Activated naive CD4-positive, alpha-beta T cell (primary cell): ENCODE measurements around the gene C2CD4D.

Source experiments
- DNase-seq, 4 experiments: peaks; one replicate each; lab custom pipeline; 2025; lab: John Stamatoyannopoulos, UW

The C2CD4D gene

DNA sequence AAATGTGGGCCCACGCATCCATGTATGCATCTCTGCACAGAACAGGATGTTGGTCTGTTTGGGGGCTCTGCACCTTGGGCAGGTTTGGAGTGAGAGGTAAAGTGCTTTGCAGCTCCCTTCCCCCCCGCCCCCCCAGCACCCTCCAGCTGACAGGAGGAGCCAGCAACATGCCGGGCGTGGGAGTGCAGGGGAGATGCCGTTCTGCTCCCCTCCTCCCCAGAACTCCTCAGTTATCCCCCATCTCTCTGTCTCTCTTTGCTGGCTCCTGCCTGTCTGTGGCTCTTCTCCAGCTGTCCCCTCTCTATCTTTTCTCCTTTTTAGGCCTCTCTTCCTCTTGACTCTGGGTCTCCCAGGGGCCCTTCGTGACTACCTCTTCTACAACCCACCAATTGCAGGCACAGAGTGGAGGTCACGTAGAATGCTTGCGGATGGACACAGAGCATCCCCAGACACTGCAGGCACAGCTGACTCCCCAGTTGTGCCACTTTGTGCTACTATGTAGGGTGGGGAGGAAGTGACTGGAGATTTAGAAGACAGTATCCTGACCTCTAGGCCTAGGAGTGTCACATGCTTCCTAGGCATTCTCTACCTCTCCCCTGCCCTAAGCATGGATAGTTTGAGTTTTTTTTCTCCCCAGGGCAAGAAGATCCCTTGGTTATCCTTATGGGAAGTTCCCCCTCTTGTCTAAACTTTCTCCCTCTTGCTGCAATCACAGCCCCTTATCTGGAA is 6.3 kb downstream of the C2CD4D start:
- DNase-seq, result no peak

DNA sequence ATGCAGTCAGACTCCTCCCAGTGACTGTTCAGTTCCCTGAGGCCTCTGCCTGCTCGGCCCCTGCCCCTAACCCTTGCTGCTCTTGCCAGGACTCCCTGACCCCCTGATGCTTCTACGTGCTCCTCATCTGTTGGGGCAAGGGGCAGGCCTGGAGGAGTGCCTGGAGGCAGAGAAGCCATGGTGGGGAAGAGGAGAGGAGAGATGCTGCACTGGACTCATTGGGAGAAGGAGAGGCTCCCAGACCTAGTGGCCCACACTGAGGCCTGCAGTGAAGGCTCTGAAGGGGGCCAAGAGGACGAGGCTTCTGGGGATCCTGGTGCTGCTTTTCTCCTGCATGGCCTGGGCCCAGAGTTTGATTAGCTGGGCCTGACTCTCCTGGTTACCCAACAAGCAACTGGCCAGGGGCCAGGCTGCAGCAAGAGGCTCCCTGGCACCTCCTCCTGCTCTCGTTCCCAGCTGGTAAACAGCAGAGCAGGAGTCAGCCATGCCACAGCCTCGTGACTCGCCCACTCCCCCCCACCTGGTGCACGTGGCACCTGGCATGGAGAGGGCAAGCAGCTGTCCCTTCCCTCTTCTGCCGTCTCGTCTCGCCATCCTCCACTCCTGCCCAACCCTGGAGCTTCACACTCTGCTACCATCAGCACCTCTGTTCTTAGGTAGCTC is 7.2 kb downstream of the C2CD4D start:
- no peak for DNase-seq

DNA sequence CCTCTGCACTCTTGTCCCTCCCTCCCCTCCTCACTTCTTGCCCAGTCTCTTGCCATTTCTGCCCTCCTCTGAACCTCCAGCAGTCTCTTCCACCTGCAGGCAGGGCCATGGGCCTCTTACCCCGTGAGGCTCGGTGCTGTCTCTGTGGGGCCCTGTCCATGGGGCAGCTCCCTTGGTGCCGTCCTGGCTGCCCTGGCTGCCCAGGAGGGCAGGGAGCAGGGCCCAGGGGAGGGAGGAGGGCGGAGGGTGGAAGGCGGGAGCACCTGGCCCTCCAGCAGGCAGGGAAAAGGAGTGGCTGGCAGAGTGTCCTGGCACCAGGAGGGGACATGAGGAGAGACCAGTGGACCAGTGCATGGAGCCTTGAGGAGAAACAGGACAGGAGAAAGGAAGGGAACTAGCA is 8.0 kb downstream of the C2CD4D start, which contains the start of gene RORC:
TSS of gene RORC (minus strand) at position 198 of the 400 bp plus-strand sequence. CDS start at position 160, 38 bp downstream.
- DNase-seq, result no peak

DNA sequence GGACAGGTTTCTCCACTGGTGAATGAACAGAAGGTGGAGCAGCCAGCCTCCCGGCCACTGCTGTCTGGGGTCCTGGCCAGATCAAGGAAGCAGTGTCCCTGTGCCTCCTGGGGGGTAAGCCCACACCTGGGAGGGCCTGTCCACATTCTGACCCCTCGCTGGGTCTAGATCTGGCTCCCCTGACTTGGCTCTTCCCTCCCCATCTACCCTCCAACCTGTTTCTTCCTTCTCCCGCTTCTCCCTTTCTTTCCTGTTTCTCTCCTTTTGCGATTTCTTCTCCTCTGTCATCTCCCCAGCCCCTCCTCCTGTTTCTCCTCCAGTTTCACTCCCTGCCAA is 8.4 kb downstream of the C2CD4D start:
- DNase-seq, result no peak

DNA sequence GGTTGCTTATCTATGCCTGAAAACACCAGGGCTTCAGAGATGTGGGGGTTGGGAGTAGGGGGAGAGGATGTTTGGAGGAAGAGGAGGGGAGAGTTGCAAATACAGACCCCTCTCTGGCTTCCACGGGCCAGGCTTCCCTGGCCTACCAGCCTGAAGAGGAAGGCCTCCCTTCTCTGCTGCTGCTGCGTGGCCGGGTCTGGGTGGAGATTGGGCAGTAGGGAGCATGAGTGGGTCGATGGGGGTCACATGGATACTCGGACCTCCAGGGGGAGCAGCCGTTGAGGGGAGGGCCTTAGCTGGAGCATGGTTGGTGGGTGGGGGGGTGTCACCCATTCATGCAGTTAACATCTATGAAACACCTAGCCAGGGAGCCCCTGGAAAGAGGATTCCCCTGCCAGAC is 9.6 kb downstream of the C2CD4D start:
- no peak for DNase-seq

DNA sequence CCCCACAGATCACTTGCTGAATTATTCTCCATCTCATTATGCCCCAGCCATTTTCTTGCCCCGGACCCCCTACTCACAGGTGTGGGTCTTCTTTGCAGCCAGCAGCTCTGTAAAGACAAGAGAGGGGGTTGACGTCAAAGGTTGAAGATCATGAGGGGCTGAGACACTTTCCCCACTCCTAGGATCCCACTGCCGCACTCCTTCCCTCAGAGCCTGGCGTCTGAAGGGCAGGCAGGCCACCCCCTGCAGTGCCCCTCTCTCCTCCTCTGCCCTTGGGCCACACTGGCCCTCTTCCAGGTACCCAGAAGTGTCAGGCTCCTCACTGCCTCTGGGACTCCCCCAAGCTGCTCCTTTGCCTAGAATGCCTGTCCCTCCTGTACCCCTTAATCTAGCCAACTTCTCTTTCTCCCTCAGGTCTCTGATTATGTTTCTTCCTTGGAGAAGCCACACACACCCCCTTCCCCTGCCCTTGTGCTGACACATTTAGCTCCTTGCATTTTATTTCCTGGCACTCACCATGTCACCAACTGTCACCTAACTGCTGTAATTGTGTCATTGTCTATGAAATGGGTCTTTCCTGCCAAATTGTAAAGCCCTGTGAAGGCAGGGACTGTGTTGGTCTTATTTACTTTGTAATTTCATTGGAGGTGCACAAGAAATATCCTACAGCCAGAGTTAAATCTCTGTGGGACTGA is 10.1 kb downstream of the C2CD4D start:
- DNase-seq, result no peak

GRCh38 chr1:151828921-151829320 is 10.7 kb downstream of the C2CD4D start:
- no peak for DNase-seq

GRCh38 chr1:151827853-151828252 is 11.8 kb downstream of the C2CD4D start:
- DNase-seq, result no peak

DNA sequence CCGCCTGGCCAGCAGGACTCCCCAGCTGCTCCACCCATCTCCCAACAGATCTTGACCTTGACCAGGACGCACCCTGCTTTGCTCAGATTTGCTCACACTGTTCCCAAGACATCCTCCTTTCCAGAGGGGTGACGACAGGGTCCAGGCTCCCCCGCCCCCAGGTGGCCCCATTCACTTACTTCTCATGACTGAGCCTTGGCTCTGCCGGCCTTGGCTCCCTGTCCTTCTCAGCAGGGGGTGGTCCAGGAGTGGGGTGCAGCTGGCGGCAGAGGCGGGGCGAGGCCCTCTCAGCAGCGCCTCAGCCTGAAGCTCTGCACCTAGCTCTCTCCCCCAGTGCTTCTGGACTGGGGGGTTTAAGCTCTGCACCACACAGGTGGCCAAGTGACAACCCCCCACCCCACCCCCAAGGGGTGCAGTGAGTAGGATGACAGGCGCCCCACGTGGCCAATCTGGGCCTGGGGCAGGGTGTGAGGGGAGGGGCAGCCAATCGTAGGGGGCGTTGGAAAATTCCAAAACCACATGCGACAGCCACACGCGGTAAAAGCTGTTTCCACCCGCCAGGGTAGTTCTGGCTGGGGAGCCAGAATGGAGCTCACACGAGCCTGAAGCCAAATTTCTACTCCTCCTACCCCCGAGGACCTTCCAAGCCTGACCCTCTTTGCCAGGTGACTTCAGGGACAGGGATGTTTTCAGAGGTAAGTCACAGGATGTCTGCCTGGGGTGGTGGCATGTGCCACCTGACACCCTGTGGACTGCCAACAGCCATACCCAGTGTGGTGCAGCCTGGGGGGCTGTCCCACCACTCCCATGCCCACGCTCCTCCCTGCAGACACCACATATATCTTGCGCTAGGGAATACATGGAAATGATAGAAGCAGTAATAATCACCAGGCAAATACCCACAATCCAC is 13.6 kb downstream of the C2CD4D start:
- DNase-seq, result no peak

- DNase-seq, result no peak
Measured at GRCh38 chr1:151825204-151825603, 14.4 kb downstream of the C2CD4D start.

GRCh38 chr1:151823175-151823574 is 16.4 kb downstream of the C2CD4D start:
- no peak for DNase-seq

GRCh38 chr1:151822404-151822803 is 17.2 kb downstream of the C2CD4D start:
- no peak for DNase-seq

DNA sequence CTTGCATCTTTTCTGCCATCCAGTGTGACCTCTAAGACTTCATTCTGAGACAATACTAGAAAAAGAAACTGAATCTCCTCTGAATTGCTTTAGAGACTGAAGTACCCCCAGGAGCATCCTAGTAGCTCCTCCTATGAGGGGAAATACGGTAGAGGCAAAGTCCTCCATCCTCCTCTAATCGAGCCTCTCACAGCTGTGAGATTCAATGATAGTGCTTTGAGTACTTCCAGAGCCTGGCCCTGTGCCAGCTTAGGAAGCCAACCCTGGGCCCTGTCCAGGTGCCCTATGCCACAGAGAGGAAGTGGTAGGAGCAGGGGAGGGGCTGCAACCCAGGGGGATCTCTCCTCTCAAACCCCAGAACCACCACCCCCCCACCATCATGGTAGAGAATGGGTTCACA is 18.7 kb downstream of the C2CD4D start:
- DNase-seq, result no peak

GRCh38 chr1:151819976-151820623 is 19.5 kb downstream of the C2CD4D start:
- no peak for DNase-seq

GRCh38 chr1:151819227-151819835 is 20.3 kb downstream of the C2CD4D start:
- no peak for DNase-seq

GRCh38 chr1:151817353-151817730 is 22.3 kb downstream of the C2CD4D start:
- no peak for DNase-seq

- no peak for DNase-seq
Measured at GRCh38 chr1:151816548-151817352, 22.9 kb downstream of the C2CD4D start.

DNA sequence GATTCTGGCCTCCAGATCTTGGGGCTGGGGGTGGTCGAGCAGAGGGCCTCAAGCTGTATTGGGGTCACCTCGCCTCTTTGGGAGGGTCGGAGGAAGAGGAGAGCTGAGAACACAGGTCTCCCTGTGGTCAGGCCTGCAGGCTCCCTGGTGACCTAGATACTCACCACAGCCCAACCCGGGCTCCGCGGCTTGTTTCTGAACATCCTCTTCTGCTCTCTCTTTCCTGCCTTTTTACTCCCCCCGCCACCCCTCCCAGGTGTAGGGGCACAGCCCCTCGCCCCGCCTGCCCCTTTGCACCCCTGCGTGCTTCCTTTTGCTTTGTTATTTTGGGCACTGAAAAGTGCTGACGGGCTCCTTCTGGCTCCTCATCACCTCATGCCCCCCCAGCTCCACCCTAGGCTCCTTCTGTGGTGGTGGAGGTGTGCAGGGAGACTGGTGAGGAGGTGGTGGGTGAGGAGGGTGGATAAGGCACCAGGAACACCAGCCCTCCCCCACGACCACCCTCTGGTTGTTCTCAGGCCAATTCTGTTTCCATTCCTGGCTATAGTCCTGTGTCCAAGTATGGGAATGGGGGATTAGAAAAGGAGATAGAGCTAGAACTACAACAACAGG is 23.8 kb downstream of the C2CD4D start:
- peak in 1 of 4 experiments; percentile 16 for DNase-seq

DNA sequence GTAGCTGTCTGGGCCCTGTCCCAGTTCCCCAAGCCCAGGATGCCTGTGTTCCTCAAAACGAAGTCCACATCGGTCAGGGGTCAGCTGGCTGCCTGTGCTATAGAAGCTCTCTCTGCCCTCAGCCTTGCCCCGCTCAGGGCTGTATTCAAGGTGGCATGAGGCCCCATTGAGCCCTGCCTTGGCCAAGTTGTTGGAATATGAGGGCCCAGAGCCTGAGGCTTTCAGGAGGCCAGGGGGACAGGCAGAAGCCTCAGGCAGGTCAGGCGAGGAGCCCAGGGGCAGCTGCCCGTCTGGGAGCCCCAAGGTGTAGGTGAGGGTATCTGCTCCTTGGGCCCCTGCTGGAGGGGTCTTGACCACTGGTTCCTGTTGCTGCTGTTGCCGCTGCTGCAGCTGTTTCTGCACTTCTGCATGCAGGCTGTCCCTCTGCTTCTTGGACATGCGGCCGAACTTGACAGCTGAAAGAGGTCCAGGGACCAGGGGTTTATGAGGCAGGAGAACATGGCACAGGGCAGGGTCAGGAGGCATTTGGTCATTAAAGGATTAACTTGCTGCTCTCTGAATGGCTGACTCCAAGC is 24.6 kb downstream of the C2CD4D start:
- no peak for DNase-seq

DNA sequence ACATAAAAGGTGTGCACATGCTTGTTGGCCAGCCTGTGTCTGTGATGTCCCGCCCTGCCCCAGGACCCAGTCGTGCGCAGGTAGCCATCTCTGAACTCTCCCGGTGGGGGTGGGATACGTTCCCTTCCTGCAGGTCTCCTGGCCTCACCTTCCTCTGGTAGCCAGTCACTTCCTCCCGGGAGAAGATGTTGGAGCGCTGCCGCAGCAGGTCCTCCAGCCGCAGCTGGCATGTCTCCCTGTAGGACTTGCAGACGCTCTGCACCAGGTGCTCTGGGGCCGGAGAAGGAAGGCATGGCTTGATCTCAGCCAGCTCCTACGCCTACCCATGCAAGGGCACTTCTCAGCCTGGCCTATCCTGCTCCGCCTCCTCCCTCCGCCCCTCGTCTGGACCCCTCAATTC is 25.2 kb downstream of the C2CD4D start:
- no peak for DNase-seq
